K562 (cell line): ENCODE data around the gene CHCHD4. TPM values are rescaled to one million over a fixed set of nuclear protein-coding genes. Genes with fewer than 3 reads are reported as not detected.

Experiments
- ATAC-seq: fragments of 200-7000 bp; cut with Tn5 transposase; 3 replicates; pipeline ENCODE4 v1.9.1; 2020; ENCODE audit warnings: moderate library complexity
- BruUV-seq: library from RNA; stranded (reverse); fragments of 400-500 nt; replicated peaks from 2 replicates; lab custom pipeline; 2021; lab: Mats Ljungman, UMichigan
- CTCF ChIA-PET: fragments of 300-600 bp; formaldehyde crosslinking; extraction: SDS; loops from one replicate; lab custom pipeline; 2021; ENCODE audit warnings: low intra/inter-chr PET ratio; lab: Yijun Ruan, JAX
- POLR2A ChIA-PET: fragments of 300-600, 350-650 bp; sonication (Branson Sonifier 250); formaldehyde crosslinking; extraction: SDS; loops from one replicate; lab custom pipeline; 2021; ENCODE audit warnings: antibody characterized with exemption, inconsistent platforms; lab: Yijun Ruan, JAX
- DNase-seq, 4 experiments: peaks; one replicate each; pipeline versions ENCODE4 v3.0.0 to v3.0.0-alpha.2; 2011 to 2018; ENCODE audit warnings: low spot score in 3 of 4, mixed read lengths in 3 of 4; ENCODE audit errors: extremely low read depth in 1 of 4
- FAIRE-seq: peaks from 2 replicates; lab custom pipeline; 2011; peaks lifted over from hg19 to GRCh38; lab: Jason Lieb, UNC
- H2AFZ ChIP-seq: 2 replicates; pipeline ENCODE4 v1.6.0; 2011; ENCODE audit warnings: low read depth, low read length, control low read depth, inconsistent platforms
- H3K27ac ChIP-seq: fragments of 200-600 bp; 3 replicates; pipeline ENCODE4 v1.8.0; 2011; ENCODE audit warnings: low read depth, mild to moderate bottlenecking, control low read depth, inconsistent platforms, low read length, moderate library complexity, mixed read lengths; ENCODE audit errors: extremely low read depth
- H3K27me3 ChIP-seq, 2 experiments: fragments of 300-600 bp in 1 of 2; 2 replicates in 1 of 2; 3 replicates in 1 of 2; pipeline versions ENCODE4 v1.6.0 to v1.8.0; 2011; ENCODE audit warnings: inconsistent platforms in 2 of 2, low read length in 2 of 2, mild to moderate bottlenecking in 1 of 2, mixed read lengths in 1 of 2, moderate library complexity in 1 of 2; ENCODE audit not compliant: control insufficient read depth in 2 of 2, insufficient read depth in 2 of 2
- H3K36me3 ChIP-seq: fragments of 300-600 bp; 3 replicates; pipeline ENCODE4 v1.8.0; 2011; ENCODE audit warnings: mild to moderate bottlenecking, low read length, inconsistent platforms; ENCODE audit not compliant: control insufficient read depth, insufficient read depth
- H3K4me1 ChIP-seq, 2 experiments: fragments of 200-600 bp in 1 of 2; replicated peaks in 1 of 2; 2 replicates in 1 of 2; 3 replicates in 1 of 2; pipeline versions ENCODE4 v1.5.1 to v1.8.0; 2011; ENCODE audit warnings: inconsistent platforms in 2 of 2, low read length in 2 of 2, mild to moderate bottlenecking in 1 of 2, mixed read lengths in 1 of 2, moderate library complexity in 1 of 2; ENCODE audit not compliant: control insufficient read depth in 2 of 2, insufficient read depth in 2 of 2
- H3K4me2 ChIP-seq: 2 replicates; pipeline ENCODE4 v1.6.1; 2011; ENCODE audit warnings: low read length, control low read depth, inconsistent platforms, mixed read lengths; ENCODE audit not compliant: insufficient read depth
- H3K4me3 ChIP-seq: fragments of 200-600 bp; sonication (generic), shearing (Covaris generic); 2 replicates; pipeline ENCODE4 v1.5.1; 2016; ENCODE audit warnings: control low read depth, inconsistent platforms
- H3K79me2 ChIP-seq: fragments of 200-600 bp; 3 replicates; pipeline ENCODE4 v1.8.0; 2011; ENCODE audit warnings: low read length, inconsistent platforms; ENCODE audit not compliant: control insufficient read depth, insufficient read depth
- H3K9ac ChIP-seq, 2 experiments: 2 replicates each; pipeline versions ENCODE4 v1.6.0 to v1.6.1; 2011; ENCODE audit warnings: low read depth in 2 of 2, low read length in 2 of 2, control low read depth in 1 of 2, inconsistent platforms in 1 of 2, mild to moderate bottlenecking in 1 of 2, mixed read lengths in 1 of 2; ENCODE audit not compliant: insufficient read depth in 1 of 2
- H3K9me1 ChIP-seq: one replicate; pipeline ENCODE4 v1.6.0; 2011; ENCODE audit warnings: inconsistent platforms, mild to moderate bottlenecking, low read length, moderate library complexity; ENCODE audit not compliant: control insufficient read depth, insufficient read depth
- H3K9me3 ChIP-seq: replicated peaks from 2 replicates; pipeline ENCODE4 v1.5.1; 2011; ENCODE audit warnings: low read depth, low read length, inconsistent platforms; ENCODE audit not compliant: control insufficient read depth, insufficient read depth
- H4K20me1 ChIP-seq: replicated peaks from 2 replicates; pipeline ENCODE4 v1.6.1; 2011; ENCODE audit warnings: low read length, inconsistent platforms, mixed read lengths; ENCODE audit not compliant: control insufficient read depth, insufficient read depth
- CUX1 ChIP-seq: fragments of 200-800 bp; sonication (Bioruptor generic); IDR thresholded peaks from 2 replicates; pipeline ENCODE4 v1.6.1; 2016; ENCODE audit warnings: missing genetic modification characterization, missing compliant biosample characterization
- GABPB2 ChIP-seq: fragments of 250-450 bp; sonication (Bioruptor Pico); conservative IDR thresholded peaks from 2 replicates; pipeline ENCODE4 v1.5.1; 2021; ENCODE audit warnings: mild to moderate bottlenecking
- SMARCB1 ChIP-seq: IDR thresholded peaks from 2 replicates; pipeline ENCODE4 v1.6.1; 2011; ENCODE audit warnings: improper control_type of control experiment, low read depth; ENCODE audit not compliant: insufficient read length
- ZC3H4 ChIP-seq: sonication (generic); formaldehyde crosslinking; IDR thresholded peaks from 2 replicates; pipeline ENCODE4 v1.9.0; 2021; ENCODE audit warnings: missing genetic modification reagents, borderline replicate concordance
- ZNF239 ChIP-seq: fragments of 250-450 bp; sonication (Bioruptor Pico); IDR thresholded peaks from 2 replicates; pipeline ENCODE4 v1.4.0; 2020; ENCODE audit warnings: mild to moderate bottlenecking
- ZNF655 ChIP-seq: fragments of 250-450 bp; sonication (Bioruptor Pico); IDR thresholded peaks from 2 replicates; pipeline ENCODE4 v1.5.0; 2021
- ZZZ3 ChIP-seq: fragments of 450-650 bp; IDR thresholded peaks from 2 replicates; pipeline ENCODE4 v1.6.1; 2016; ENCODE audit warnings: antibody characterized with exemption, mild to moderate bottlenecking, moderate library complexity
- WGBS: fragments of 100-300 bp; shearing (Covaris generic); methylation state at CpG from one replicate; pipeline ENCODE4 v1.1.6; 2016; ENCODE audit warnings: low coverage, mixed read lengths; ENCODE audit not compliant: insufficient coverage; ENCODE audit errors: missing lambda C conversion rate; 5-methylcytosine and 5-hydroxymethylcytosine counted together
- in situ Hi-C: fragments of 300-500 bp; cut with MboI; formaldehyde crosslinking; loops from 4 replicates; pipeline ENCODE4 v1.15.0; 2018; ENCODE audit warnings: inconsistent platforms, mixed read lengths
- intact Hi-C: fragments of 100-400 bp; cut with micrococcal nuclease; formaldehyde crosslinking; loops from 2 replicates; pipeline ENCODE4 v1.14.2; 2022
- polyA plus RNA-seq, 8 experiments: library from polyadenylated mRNA; depleted of rRNA in 4 of 8; stranded (reverse) in 5 of 8; unstranded in 3 of 8; fragments of >200 nt; fragmentation: Nextera tagmentation in 2 of 8; fragmentation: Illumina TruSeq in 1 of 8; extraction: Ambion mirVana in 2 of 8; extraction: Trizol in 1 of 8; gene quantifications; 2 replicates each; pipeline versions ENCODE4 v1.2.1 to v1.2.3, GENCODE V29; 2011 to 2014; ENCODE audit warnings: inconsistent platforms in 1 of 8, missing spikeins in 1 of 8
- total RNA-seq, 7 experiments: library from RNA; depleted of rRNA in 6 of 7; stranded (reverse); fragments of >200 nt in 6 of 7; fragmentation: Illumina TruSeq in 2 of 7; extraction: Trizol in 2 of 7; gene quantifications; 2 replicates each; pipeline versions ENCODE4 v1.2.1 to v1.2.3, GENCODE V29; 2011 to 2021; ENCODE audit warnings: low replicate concordance in 1 of 7

The CHCHD4 gene
- total and polyA plus RNA-seq, 9 of the 15 experiments (the other 6 are each of a cell fraction or from before 2014, with no cell fraction given) = 55.4 to 225 (median 77.2) TPM

GRCh38 chr3:14158370-14158769 is 33.7 kb upstream of the CHCHD4 start:
- in situ Hi-C loops (no loop called here), intact Hi-C loops (no loop called here)
- 96% methylated on average over 13 of the region's 14 CpGs for WGBS
- H3K9ac ChIP-seq = no peak overlapping the region
- TF ChIP-seq ZC3H4 (no peak), ZNF655 (CRISPR knock-in tag) (no peak), ZNF239 (no peak), GABPB2 (CRISPR knock-in tag) (no peak), SMARCB1 (no peak), CUX1 (CRISPR knock-in tag) (no peak), ZZZ3 (no peak)
- no peaks in the 10 kb centered on the region for H3K79me2 ChIP-seq
- no peaks in the 10 kb centered on the region for H3K4me1 ChIP-seq
- H3K9me3 ChIP-seq = peaks cover 16% of the 10 kb centered on the region
- H2AFZ ChIP-seq = no peak overlapping the region
- no peaks in the 10 kb centered on the region for H3K9me1 ChIP-seq
- BruUV-seq = no TSS peak
- DNase-seq (no peak), FAIRE-seq (no peak), ATAC-seq (no peak)
- ChIA-PET CTCF (no interaction called here), POLR2A (interaction anchor here (0.5 to 1.6 kb wide), 3 partner anchors 14 to 49 kb away, joined by 3 read pairs; no protein-coding TSS in a partner anchor)
- no peaks in the 10 kb centered on the region for H3K27me3 ChIP-seq
- H4K20me1 ChIP-seq = no peaks in the 10 kb centered on the region; the same call in 1 of the 2 replicates
- no peak overlapping the region for H3K4me3 ChIP-seq
- H3K27ac ChIP-seq = no peak overlapping the region
- no peak overlapping the region for H3K4me2 ChIP-seq
- peaks cover 90% of the 10 kb centered on the region for H3K36me3 ChIP-seq
